Nephron progenitor cell (in vitro differentiated cells): Measurements from ENCODE around the gene GRB2.
A peak's percentile ranks its signal among the peaks of the same experiment; 100 is the strongest.

Experiments used
- DNase-seq: peaks from one replicate; pipeline ENCODE4 v3.0.0; 2021
- H3K27ac Mint-ChIP-seq: 2 replicates; pipeline ENCODE4 v1.8.0; 2021; ENCODE audit warnings: mild to moderate bottlenecking, moderate library complexity, mixed read lengths
- H3K27me3 Mint-ChIP-seq: 2 replicates; pipeline ENCODE4 v1.8.0; 2021; ENCODE audit warnings: mild to moderate bottlenecking, low read depth, mixed read lengths; ENCODE audit not compliant: poor library complexity
- H3K36me3 Mint-ChIP-seq: 2 replicates; pipeline ENCODE4 v1.8.0; 2021; ENCODE audit warnings: low read depth, mixed read lengths
- H3K4me1 Mint-ChIP-seq: 2 replicates; pipeline ENCODE4 v1.8.0; 2021; ENCODE audit warnings: mixed read lengths
- H3K4me3 Mint-ChIP-seq: 2 replicates; pipeline ENCODE4 v1.8.0; 2021; ENCODE audit warnings: mild to moderate bottlenecking, moderate library complexity, mixed read lengths
- H3K9me3 Mint-ChIP-seq: 2 replicates; pipeline ENCODE4 v1.8.0; 2021; ENCODE audit warnings: mild to moderate bottlenecking, moderate library complexity, mixed read lengths
- CTCF ChIP-seq: fragments of 200-600 bp; sonication (generic); IDR thresholded peaks from 2 replicates; pipeline ENCODE4 v1.5.0; 2021; ENCODE audit warnings: antibody characterized with exemption

The GRB2 gene

DNA sequence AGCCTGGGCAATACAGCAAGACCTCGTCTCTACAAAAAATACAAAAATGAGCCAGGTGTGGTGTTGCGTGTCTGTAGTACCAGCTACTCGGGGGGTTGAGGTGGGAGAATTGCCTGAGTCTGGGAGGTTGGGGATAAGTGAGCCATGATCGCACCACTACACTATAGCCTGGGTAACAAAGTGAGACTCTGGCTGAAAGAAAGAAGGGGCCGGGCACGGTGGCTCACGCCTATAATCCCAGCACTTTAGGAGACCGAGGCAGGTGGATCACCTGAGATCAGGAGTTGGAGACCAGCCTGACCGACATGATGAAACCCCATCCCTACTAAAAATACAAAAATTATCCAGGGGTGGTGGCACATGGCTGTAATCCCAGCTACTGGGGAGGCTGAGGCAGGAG, 10.5 kb upstream of the GRB2 start:
- no peak overlapping the region for H3K27ac Mint-ChIP-seq
- no peaks in the 10 kb centered on the region for H3K9me3 Mint-ChIP-seq
- TF ChIP-seq CTCF: no peak

GRCh38 chr17:75414488-75414887, 9.0 kb upstream of the GRB2 start:
- DNase-seq: no peak
- no peak for TF ChIP-seq CTCF
- Mint-ChIP-seq H3K36me3 (no peaks in the 10 kb centered on the region), H3K27me3 (peaks cover 64% of the 10 kb centered on the region), H3K9me3 (no peaks in the 10 kb centered on the region), H3K27ac (no peak overlapping the region), H3K4me3 (no peak overlapping the region), H3K4me1 (peaks cover 13% of the 10 kb centered on the region)

More for the DNA sequence above, 10.5 kb upstream of the GRB2 start:
- Mint-ChIP-seq H3K27me3 (peaks cover 57% of the 10 kb centered on the region), H3K4me3 (no peak overlapping the region), H3K36me3 (no peaks in the 10 kb centered on the region), H3K4me1 (peaks cover 17% of the 10 kb centered on the region)
- DNase-seq: no peak

DNA sequence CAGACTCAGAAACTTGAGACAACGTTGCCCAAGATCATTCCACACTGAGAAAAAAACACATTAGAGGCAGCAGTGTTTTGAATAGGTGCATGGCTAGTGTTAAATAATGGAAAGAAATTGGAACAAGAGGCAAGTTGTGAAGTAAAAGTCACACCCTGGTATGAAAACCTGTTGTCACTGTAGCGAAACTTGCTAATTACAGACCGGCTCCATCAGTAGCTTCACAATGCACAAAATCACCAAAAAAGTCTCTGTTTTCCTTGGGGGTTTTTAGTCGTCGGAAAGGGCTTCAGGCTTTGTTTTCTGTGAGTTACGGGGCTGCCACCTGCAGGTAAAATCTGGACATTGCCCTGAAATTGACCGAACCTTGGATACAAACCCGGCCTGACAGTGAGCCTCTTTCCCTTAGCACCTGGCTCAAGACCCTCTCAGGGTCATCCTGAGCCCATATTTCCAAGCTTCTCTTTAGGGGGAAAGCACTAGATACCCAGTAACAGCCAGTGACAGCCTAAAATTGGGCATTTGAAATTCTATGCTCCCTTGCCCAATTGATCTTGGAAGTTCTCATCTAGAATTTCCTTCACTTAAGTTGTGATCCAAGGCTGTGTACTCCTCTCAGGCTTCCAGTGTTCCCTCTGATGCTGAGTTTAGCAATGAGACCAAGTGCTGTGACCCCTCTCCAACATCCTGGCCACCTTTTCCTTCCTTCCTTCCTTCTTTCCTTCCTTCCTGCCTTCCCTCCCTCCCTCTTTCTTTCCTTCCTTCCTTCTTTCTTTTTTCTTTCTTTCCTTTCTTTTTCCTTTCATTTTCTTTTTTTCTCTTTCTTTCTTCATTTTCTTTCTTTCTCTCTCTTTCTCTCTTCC, 7.2 kb upstream of the GRB2 start:
- H3K4me1 Mint-ChIP-seq: peaks cover 8% of the 10 kb centered on the region
- DNase-seq: peak; percentile 72
- H3K27ac Mint-ChIP-seq: no peak overlapping the region
- no peaks in the 10 kb centered on the region for H3K9me3 Mint-ChIP-seq
- no peak overlapping the region for H3K4me3 Mint-ChIP-seq
- peaks cover 72% of the 10 kb centered on the region for H3K27me3 Mint-ChIP-seq
- peak; percentile 73 for TF ChIP-seq CTCF
- no peaks in the 10 kb centered on the region for H3K36me3 Mint-ChIP-seq

DNA sequence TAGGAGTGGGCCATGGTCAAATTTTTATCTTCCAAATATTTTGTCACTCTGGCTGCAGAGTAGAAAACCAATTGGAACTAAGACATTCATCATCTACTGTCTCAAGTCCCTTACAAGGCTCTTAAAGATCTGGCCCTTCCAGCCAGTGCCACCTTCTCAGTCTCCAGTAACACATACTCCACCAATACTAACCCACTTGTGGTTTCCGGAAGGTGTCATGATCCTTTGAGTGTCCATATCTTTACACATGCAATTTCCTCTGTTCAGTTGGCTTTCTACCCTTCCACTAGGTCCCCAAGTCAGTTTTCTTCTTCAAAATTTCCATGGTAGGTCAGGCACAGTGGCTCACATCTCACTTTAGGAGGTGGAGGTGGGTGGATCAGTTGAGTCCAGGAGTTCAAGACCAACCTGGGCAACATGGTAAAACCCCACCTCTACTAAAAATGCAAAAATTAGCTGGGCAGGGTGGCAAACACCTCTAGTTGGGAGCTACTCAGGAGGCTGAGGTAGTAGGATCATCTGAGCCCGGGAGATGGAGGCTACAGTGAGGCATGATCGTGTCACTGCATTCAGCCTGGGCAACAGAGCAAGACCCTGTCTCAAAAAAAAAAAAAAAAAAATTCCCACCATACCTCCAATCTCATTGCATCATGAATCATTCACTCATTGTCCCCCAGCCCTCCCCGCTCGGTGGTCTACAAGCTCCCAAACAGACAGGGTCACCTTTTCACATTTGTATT, 6.0 kb upstream of the GRB2 start:
- Mint-ChIP-seq H3K9me3 (no peaks in the 10 kb centered on the region), H3K27ac (no peak overlapping the region), H3K27me3 (peaks cover 80% of the 10 kb centered on the region), H3K36me3 (no peaks in the 10 kb centered on the region), H3K4me3 (no peak overlapping the region), H3K4me1 (peaks cover 13% of the 10 kb centered on the region)
- TF ChIP-seq CTCF: no peak
- DNase-seq: no peak

GRCh38 chr17:75410141-75410540, 4.7 kb upstream of the GRB2 start:
- no peak overlapping the region for H3K27ac Mint-ChIP-seq
- no peak for DNase-seq
- H3K4me1 Mint-ChIP-seq: peaks cover 22% of the 10 kb centered on the region
- H3K4me3 Mint-ChIP-seq: no peak overlapping the region
- no peak for TF ChIP-seq CTCF
- peaks cover 71% of the 10 kb centered on the region for H3K27me3 Mint-ChIP-seq
- H3K36me3 Mint-ChIP-seq: no peaks in the 10 kb centered on the region
- H3K9me3 Mint-ChIP-seq: no peaks in the 10 kb centered on the region
